Lower leg skin (tissue), 4 donors: Measurements from ENCODE around the gene TRPM1. TPM values are rescaled to one million over a fixed set of nuclear protein-coding genes. Genes with fewer than 3 reads are reported as not detected.

Experiments used
- DNase-seq, 2 donors: peaks; one replicate each; pipeline ENCODE4 v3.0.0-alpha.2; 2019; ENCODE audit warnings: low spot score in 2 of 2
- H3K4me3 ChIP-seq: fragments of 200-600 bp; sonication (generic); 2 replicates; pipeline ENCODE4 v1.5.1; 2017; ENCODE audit warnings: mild to moderate bottlenecking, low read depth; ENCODE audit not compliant: poor library complexity, severe bottlenecking
- CTCF ChIP-seq, 3 donors: fragments of 450-650 bp; IDR thresholded peaks; one replicate each; pipeline ENCODE4 v1.5.1; 2016; ENCODE audit warnings: antibody characterized with exemption in 3 of 3, mild to moderate bottlenecking in 3 of 3, moderate library complexity in 2 of 3
- POLR2A ChIP-seq, 2 donors: fragments of 450-650 bp; IDR thresholded peaks; one replicate each; pipeline ENCODE4 v1.6.1; 2016 to 2017; ENCODE audit warnings: antibody characterized with exemption in 2 of 2, mild to moderate bottlenecking in 1 of 2, moderate library complexity in 1 of 2
- WGBS, 2 donors: methylation state at CpG; one replicate each; pipeline ENCODE4 v1.1.5; 2018; 5-methylcytosine and 5-hydroxymethylcytosine counted together
- intact Hi-C: fragments of 100-400 bp; cut with DNase I; formaldehyde crosslinking; loops from one replicate; pipeline ENCODE4 v1.15.0; 2023; ENCODE audit warnings: low total_unique reads
- microRNA counts, 2 donors: library from miRNA; unstranded; fragments of <30 nt; microRNA quantifications; one replicate each; lab custom pipeline; 2016
- microRNA-seq, 2 donors: library from miRNA; unstranded; fragments of <30 nt; microRNA quantifications; one replicate each; pipeline ENCODE4, GENCODE V29; 2016; ENCODE audit warnings: borderline replicate concordance in 2 of 2, borderline number of aligned reads in 1 of 2
- total RNA-seq, 4 donors: library from RNA; depleted of rRNA; stranded (reverse); fragments of >200 nt; gene quantifications; one replicate each; pipeline ENCODE4 v1.1.0, GENCODE V29; 2016

The TRPM1 gene
- total RNA-seq, 4 donors from 2014 or later = 1.3 to 18.3 (median 8.3) TPM

- no peak for DNase-seq
- TF ChIP-seq CTCF (IDR thresholded peaks at IDR 0.05) (no peak), POLR2A (IDR thresholded peaks at IDR 0.05) (no peak)
- intact Hi-C loops = no loop called here
- WGBS, 2 donors = 92 to 94% methylated on average over 7 of the region's 7 CpGs
- H3K4me3 ChIP-seq = no peak overlapping the region
These were observed 148.3 kb downstream of the TRPM1 start for GRCh38 chr15:30953183-30953582.

MicroRNAs within 50 kb of the gene (microRNA counts, 767-probe panel; counts per million panel counts)
- 0 to 358 counts per million in 2 donors for microRNA hsa-miR-211-5p (lab: Ali Mortazavi, UCI)

Small RNA genes within 50 kb of the gene (microRNA-seq; reads per million reads assigned to microRNA genes)
- gene MIR211 = 305 to 506 reads per million in 2 donors

Other genes starting within 250 kb of the TRPM1 start
- 10 to 100 TPM; 11.7 to 19.4 (median 17.6) TPM for gene FAN1, start 197.8 kb downstream of the TRPM1 start, total RNA-seq
- 10 to 100 TPM; 22.5 to 34.7 (median 31.2) TPM for gene MTMR10, start 110.1 kb downstream of the TRPM1 start, total RNA-seq
- 100 to 1,000 TPM in 2 of 4 donors, 10 to 100 TPM in 2; 50.8 to 151 (median 98.7) TPM for gene KLF13, start 225.1 kb upstream of the TRPM1 start, total RNA-seq